Loucy (cell line): Measurements from ENCODE around the gene SPC24.
A peak's percentile ranks its signal among the peaks of the same experiment; 100 is the strongest.

Source experiments
- H2AFZ ChIP-seq: fragments of 200-600 bp; sonication (generic); 2 replicates; pipeline ENCODE4 v1.6.0; 2016; ENCODE audit warnings: antibody characterized with exemption, mild to moderate bottlenecking, low read length, moderate library complexity
- H3F3A ChIP-seq: fragments of 200-600 bp; 2 replicates; pipeline ENCODE4 v1.6.0; 2016; ENCODE audit warnings: antibody characterized with exemption, low read depth, mild to moderate bottlenecking
- H3K27me3 ChIP-seq: fragments of 200-600 bp; sonication (generic); 2 replicates; pipeline ENCODE4 v1.6.1; 2014; ENCODE audit warnings: low read length, mild to moderate bottlenecking; ENCODE audit not compliant: insufficient read depth, poor library complexity, severe bottlenecking
- H3K36me3 ChIP-seq: fragments of 200-600 bp; sonication (generic); 2 replicates; pipeline ENCODE4 v1.6.1; 2016; ENCODE audit warnings: low read length; ENCODE audit not compliant: insufficient read depth
- H3K4me1 ChIP-seq: fragments of 200-600 bp; sonication (generic); 2 replicates; pipeline ENCODE4 v1.5.1; 2014; ENCODE audit warnings: low read length, mild to moderate bottlenecking; ENCODE audit not compliant: insufficient read depth, poor library complexity, severe bottlenecking
- H3K4me2 ChIP-seq: fragments of 200-600 bp; sonication (generic); 2 replicates; pipeline ENCODE4 v1.6.0; 2014; ENCODE audit warnings: antibody characterized with exemption, low read length, low read depth, mild to moderate bottlenecking; ENCODE audit not compliant: poor library complexity, severe bottlenecking
- H3K4me3 ChIP-seq: fragments of 200-600 bp; sonication (generic); 2 replicates; pipeline ENCODE4 v1.5.1; 2014; ENCODE audit warnings: low read length, mild to moderate bottlenecking, mixed read lengths; ENCODE audit not compliant: poor library complexity, severe bottlenecking
- H3K79me2 ChIP-seq: fragments of 200-600 bp; sonication (generic); 2 replicates; pipeline ENCODE4 v1.6.1; 2014; ENCODE audit warnings: low read length; ENCODE audit not compliant: insufficient read depth
- H3K9ac ChIP-seq: fragments of 200-600 bp; sonication (generic); 2 replicates; pipeline ENCODE4 v1.6.0; 2014; ENCODE audit warnings: mild to moderate bottlenecking, low read depth, low read length, moderate library complexity; ENCODE audit not compliant: poor library complexity, severe bottlenecking
- H3K9me2 ChIP-seq: fragments of 200-600 bp; sonication (generic); replicated peaks from 2 replicates; pipeline ENCODE4 v1.6.1; 2016; ENCODE audit warnings: low read depth, low read length, mixed read lengths
- H3K9me3 ChIP-seq: fragments of 200-600 bp; sonication (generic); 2 replicates; pipeline ENCODE4 v1.6.1; 2014; ENCODE audit warnings: mild to moderate bottlenecking, antibody characterized with exemption, low read length, low read depth; ENCODE audit not compliant: insufficient read depth
- H4K20me1 ChIP-seq: fragments of 200-600 bp; sonication (generic); 2 replicates; pipeline ENCODE4 v1.6.0; 2014; ENCODE audit warnings: antibody characterized with exemption, low read length, mild to moderate bottlenecking; ENCODE audit not compliant: insufficient read depth, poor library complexity, severe bottlenecking
- EZH2phosphoT487 ChIP-seq: fragments of 200-600 bp; IDR thresholded peaks from 2 replicates; pipeline ENCODE4 v1.6.1; 2018; ENCODE audit warnings: antibody characterized with exemption, mild to moderate bottlenecking, moderate library complexity, borderline replicate concordance
- TF ChIP-seq, protein P1 (sequence below): fragments of 200-600 bp; sonication (generic); conservative IDR thresholded peaks from 2 replicates; pipeline ENCODE4 v1.5.1; 2014; ENCODE audit warnings: mild to moderate bottlenecking, antibody characterized with exemption, low read length

Gene SPC24, protein sequence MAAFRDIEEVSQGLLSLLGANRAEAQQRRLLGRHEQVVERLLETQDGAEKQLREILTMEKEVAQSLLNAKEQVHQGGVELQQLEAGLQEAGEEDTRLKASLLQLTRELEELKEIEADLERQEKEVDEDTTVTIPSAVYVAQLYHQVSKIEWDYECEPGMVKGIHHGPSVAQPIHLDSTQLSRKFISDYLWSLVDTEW

DNA sequence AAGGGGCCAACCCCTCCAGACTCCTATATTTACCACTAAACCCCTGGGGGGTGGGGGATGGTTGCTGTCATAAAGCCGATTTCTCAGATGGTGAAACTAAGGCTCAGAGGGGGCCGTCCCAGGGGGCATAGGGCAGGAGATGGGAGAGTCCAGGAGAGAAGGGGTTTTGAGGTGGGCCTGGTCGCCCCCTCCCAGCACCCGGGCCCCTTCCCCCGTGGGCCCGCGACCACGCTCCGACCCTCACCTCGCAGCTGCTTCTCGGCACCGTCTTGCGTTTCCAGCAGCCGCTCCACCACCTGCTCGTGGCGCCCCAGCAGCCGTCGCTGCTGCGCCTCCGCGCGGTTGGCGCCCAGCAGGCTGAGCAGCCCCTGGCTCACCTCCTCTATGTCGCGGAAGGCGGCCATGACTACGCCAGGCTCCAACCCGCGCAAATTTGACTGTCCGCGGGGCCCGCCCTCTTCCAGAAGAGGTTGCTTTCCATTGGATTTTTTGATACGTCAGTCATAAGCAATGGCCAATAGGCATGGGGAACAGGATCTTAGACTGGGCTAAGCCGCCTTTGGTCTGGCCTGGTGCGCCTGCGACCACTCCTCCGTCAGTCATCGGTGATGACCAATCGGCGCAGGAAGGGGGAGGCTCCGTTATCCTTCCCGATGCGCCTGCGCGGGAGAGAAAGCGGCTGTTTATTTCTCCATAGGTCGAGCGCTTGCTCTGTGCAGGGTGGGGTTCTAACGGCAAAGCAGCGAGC, at the start of gene SPC24:
Gene SPC24 (minus strand): TSS at position 410 of the 748 bp plus-strand sequence. CDS start 6 bp downstream, at position 404.
- TF ChIP-seq EZH2phosphoT487, result no peak
- TF ChIP-seq, protein P1, sequence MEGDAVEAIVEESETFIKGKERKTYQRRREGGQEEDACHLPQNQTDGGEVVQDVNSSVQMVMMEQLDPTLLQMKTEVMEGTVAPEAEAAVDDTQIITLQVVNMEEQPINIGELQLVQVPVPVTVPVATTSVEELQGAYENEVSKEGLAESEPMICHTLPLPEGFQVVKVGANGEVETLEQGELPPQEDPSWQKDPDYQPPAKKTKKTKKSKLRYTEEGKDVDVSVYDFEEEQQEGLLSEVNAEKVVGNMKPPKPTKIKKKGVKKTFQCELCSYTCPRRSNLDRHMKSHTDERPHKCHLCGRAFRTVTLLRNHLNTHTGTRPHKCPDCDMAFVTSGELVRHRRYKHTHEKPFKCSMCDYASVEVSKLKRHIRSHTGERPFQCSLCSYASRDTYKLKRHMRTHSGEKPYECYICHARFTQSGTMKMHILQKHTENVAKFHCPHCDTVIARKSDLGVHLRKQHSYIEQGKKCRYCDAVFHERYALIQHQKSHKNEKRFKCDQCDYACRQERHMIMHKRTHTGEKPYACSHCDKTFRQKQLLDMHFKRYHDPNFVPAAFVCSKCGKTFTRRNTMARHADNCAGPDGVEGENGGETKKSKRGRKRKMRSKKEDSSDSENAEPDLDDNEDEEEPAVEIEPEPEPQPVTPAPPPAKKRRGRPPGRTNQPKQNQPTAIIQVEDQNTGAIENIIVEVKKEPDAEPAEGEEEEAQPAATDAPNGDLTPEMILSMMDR, result peak; percentile 11; the same call in 1 of the 2 replicates
- H4K20me1 ChIP-seq, result no peaks in the 10 kb centered on the region
- H3K27me3 ChIP-seq, result peaks cover 4% of the 10 kb centered on the region
- H3K9ac ChIP-seq, result peak within 1 kb of the TSS; percentile 100
- peaks cover 46% of the 10 kb centered on the region for H3K79me2 ChIP-seq
- peaks cover 24% of the 10 kb centered on the region for H3K4me1 ChIP-seq
- H3K4me3 ChIP-seq, result peak within 1 kb of the TSS; percentile 100
- no peaks in the 10 kb centered on the region for H3K36me3 ChIP-seq
- H3K4me2 ChIP-seq, result peak within 1 kb of the TSS; percentile 94
- no peaks in the 10 kb centered on the region for H3K9me2 ChIP-seq
- no peaks in the 10 kb centered on the region for H3F3A ChIP-seq
- peak within 1 kb of the TSS; percentile 84 for H2AFZ ChIP-seq
- H3K9me3 ChIP-seq, result no peaks in the 10 kb centered on the region

DNA sequence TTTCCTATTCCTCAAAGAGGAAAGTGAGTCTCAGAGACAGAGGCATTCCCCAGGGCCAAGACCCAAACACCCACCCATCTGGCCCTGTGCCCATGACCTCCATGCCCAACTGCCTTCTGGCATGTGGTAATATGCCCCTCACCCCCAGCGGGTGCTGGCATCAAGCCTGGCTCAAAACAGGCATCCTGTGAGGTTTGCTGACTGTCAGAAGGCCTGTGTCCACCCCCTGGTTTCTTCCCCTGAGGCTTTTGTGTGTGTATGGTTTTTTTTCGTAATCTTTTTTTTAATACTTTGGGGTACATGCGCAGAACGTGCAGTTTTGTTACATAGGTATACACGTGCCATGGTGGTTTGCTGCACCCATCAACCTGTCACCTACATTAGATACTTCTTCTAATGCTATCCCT, 49.4 kb upstream of the SPC24 start:
- TF ChIP-seq, protein P1, result no peak
- TF ChIP-seq EZH2phosphoT487, result no peak
- H4K20me1 ChIP-seq, result no peaks in the 10 kb centered on the region
- H3K79me2 ChIP-seq, result no peaks in the 10 kb centered on the region
- no peaks in the 10 kb centered on the region for H3K9me3 ChIP-seq
- H3K27me3 ChIP-seq, result no peaks in the 10 kb centered on the region
- no peaks in the 10 kb centered on the region for H3F3A ChIP-seq
- H3K36me3 ChIP-seq, result no peaks in the 10 kb centered on the region
- no peak overlapping the region for H3K4me3 ChIP-seq
- no peaks in the 10 kb centered on the region for H3K4me1 ChIP-seq
- no peaks in the 10 kb centered on the region for H3K9me2 ChIP-seq
- H2AFZ ChIP-seq, result no peak overlapping the region
- no peak overlapping the region for H3K9ac ChIP-seq
- no peak overlapping the region for H3K4me2 ChIP-seq

DNA sequence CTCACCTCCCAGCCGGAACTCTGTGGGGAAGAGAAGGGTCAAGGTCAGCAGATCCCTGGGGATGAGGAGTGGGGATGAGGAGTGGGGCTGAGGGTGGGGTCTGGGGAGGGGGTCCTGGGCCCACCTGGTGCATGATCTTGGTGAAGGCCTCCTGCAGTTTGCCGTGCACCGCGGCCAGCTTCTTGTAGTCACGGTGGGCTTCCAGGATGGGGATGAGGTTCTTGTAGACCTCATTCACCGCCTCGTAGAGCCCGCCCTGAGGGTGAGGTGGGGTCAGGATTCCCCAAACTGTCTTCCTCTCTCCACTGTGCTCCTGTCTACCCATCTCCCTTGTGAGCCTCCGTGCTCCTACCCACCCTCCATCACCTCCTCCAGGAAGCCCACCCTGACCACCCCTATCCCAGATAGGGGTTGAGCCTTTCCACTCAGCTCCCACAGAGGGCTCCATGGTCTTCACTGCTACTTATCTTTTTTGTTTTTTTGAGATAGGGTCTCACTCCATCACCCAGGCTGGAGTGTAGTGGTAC, 48.6 kb upstream of the SPC24 start:
- TF ChIP-seq, protein P1, result no peak
- no peak for TF ChIP-seq EZH2phosphoT487
- no peaks in the 10 kb centered on the region for H4K20me1 ChIP-seq
- no peak overlapping the region for H3K4me2 ChIP-seq
- no peaks in the 10 kb centered on the region for H3K79me2 ChIP-seq
- H3K36me3 ChIP-seq, result no peaks in the 10 kb centered on the region
- no peaks in the 10 kb centered on the region for H3K4me1 ChIP-seq
- no peaks in the 10 kb centered on the region for H3K9me2 ChIP-seq
- no peak overlapping the region for H2AFZ ChIP-seq
- no peak overlapping the region for H3K9ac ChIP-seq
- H3K4me3 ChIP-seq, result no peak overlapping the region
- no peaks in the 10 kb centered on the region for H3K9me3 ChIP-seq
- no peaks in the 10 kb centered on the region for H3F3A ChIP-seq
- no peaks in the 10 kb centered on the region for H3K27me3 ChIP-seq
